ENCODE results near the gene BAHD1. TPM values are rescaled to one million over a fixed set of nuclear protein-coding genes. Genes with fewer than 3 reads are reported as not detected.
A peak's percentile ranks its signal among the peaks of the same experiment; 100 is the strongest.
"Not testable (repeated sequence)": the region's sequence is repeated elsewhere in the genome, so short reads cannot be mapped to it uniquely, and the experiment has no call there.

Gene BAHD1
- total RNA-seq, 1 experiment from 2014 or later: 17.5 TPM

DNA sequence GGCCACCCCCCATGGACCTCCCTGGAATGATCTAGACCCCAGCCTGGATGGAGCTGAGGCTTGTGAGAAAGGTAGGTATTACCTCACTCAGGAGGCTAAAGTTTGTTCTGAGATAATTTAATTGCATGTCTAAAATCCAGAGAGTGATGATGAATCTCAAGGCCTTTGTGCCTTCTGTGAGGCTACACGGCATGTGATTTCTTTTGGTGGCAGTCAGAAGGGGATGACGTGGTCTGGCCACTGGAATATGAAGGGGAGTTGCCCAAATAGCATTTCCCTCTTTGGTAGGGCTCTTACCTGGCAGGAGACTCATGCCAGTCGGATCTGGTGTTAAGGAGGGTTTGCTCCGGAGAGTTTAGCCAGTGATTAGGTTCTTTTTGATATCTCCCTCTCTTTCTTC lies 2.5 kb downstream of the BAHD1 start:
- DNase-seq (ENCODE audit: low read depth): no peak

DNA sequence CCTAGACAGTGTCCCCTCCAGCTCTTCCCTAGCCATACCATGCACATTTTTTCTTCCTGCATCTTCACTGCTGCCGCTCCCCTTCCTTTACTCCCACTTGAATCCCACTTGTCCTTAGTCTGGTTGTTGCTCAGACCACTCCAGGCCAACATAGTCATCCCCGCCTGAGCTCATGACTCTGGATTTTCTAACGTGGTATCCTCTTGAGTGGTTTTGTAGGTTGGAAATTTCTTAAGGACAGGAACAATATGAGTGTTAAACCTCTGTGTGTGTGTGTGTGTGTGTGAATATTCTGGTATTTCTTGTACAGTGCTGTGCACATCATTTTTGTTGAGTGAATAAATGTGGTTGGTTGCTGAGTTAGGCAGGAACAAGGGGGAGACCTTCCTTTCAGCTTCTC lies 3.1 kb downstream of the BAHD1 start:
- no peak for DNase-seq (ENCODE audit: low read depth)

DNA sequence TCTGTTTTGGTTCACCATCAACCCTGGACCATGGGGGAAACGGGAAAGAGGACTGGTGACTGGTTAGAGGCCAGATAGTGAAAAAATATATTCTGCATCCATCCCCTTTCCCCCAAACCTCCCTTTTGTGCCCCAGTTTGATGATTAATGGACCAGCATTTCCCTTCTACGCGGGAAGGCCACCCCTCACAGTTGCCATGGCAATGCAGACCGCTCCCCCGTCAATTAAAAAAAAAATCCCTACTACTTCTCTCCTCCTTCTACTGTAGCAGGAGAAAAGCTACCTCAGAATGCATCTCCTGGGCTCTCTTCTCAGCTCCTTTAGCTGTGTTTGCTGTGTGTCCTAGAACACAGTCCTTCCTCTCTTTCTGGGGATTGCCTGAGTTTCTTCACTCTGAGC lies 4.0 kb downstream of the BAHD1 start:
- DNase-seq (ENCODE audit: low read depth): no peak

DNA sequence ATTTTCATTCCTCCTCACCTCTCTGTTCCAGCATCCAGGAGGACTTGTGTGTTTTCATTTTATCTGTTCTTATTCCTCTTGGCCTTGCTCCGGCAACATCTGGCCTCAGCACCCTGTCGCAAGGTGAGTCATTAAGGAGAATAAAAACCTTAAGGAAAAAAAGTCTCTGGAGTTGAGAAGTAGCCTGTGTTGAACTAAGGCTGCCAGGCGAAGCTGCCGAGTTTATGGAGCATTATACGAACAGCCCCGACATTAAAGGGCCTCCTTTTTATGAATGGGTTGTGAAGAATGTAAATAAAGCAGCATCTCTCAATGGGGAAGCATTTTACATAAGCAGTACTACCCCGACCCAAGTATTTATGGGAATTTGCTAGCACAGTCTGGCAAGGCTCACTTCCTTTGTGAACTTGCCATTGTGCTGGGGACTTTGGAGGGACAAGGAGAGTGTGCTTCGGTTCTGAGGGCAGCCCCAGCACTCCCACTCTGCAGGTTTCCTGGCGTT lies 4.7 kb downstream of the BAHD1 start:
- peak; percentile 55 for DNase-seq (ENCODE audit: low read depth)

DNA sequence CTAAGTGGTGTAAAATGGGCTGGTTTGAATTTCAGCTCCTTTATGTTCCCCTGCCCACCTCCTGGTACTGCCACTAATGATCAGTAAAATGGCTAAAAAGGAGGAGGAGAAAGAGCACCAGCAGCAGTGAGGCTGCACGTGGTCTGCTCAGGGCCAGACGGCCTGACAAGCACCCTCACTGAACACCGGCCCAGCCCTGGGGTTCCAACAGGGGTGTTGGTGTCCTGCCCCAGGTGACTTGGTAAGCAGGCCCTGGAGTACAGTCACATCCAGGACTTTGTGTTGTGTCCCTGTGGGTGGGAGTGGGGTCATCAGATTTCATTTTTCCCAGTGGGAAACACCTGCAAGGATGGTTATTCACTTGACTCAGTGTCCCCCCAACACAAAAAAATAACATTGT lies 5.4 kb downstream of the BAHD1 start:
- no peak for DNase-seq (ENCODE audit: low read depth)

DNA sequence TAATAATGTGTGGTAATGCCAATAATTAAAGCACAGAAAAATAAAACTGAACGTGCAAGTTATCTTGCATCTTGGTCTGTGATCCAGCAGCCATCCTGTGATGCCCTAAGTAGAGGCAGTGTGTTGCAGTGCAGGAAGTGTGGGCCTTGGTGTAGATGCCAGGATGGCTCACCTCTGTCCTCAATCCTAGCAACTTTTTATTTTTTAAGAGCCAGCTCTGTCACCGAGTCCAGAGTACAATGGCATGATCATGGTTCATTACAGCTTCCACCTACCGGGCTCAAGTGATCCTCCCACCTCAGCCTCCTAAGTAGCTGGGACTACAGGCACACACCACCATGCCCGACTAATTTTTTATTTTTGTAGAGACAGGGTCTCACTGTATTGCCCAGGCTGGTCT lies 7.6 kb downstream of the BAHD1 start:
- no peak for DNase-seq (ENCODE audit: low read depth)

DNA sequence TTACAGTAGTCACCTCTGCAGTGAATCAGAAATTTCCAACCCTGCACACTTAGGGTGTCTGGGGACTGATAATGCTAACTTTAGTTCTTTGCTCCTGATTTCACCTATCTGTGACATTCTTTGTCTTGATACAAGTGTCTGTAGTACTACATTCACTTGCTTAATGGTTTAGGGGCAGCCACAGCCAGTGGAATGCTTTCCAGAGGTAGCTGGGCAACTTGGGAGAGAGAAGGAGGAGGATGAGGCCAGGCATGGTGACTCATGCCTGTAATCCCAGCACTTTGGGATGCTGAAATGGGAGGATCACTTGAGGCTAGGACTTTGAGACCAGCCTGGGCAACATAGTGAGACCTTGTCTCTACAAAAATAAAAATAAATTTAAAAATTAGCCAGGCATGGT lies 8.5 kb downstream of the BAHD1 start:
- peak; percentile 75 for DNase-seq (ENCODE audit: low read depth)

DNA sequence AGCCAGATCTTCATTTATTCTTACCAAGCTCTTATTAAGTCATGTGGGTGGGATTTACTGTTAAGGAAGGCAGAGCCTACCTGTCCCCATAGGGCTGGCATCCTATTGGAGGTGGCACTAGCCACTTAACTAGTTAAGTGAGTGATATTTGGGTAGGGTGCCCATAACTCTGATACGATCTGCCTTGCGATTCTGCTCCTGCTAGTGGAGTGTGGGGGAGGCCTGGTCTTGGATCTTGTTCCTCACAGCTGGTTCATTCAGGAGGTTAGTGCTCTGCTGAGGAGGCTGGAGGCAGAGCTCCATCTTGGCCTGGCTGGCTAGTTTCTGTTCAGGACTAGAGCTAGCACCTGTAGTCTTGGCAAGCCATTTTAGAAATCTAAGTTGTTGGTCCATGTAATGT lies 9.3 kb downstream of the BAHD1 start:
- no peak for DNase-seq (ENCODE audit: low read depth)

DNA sequence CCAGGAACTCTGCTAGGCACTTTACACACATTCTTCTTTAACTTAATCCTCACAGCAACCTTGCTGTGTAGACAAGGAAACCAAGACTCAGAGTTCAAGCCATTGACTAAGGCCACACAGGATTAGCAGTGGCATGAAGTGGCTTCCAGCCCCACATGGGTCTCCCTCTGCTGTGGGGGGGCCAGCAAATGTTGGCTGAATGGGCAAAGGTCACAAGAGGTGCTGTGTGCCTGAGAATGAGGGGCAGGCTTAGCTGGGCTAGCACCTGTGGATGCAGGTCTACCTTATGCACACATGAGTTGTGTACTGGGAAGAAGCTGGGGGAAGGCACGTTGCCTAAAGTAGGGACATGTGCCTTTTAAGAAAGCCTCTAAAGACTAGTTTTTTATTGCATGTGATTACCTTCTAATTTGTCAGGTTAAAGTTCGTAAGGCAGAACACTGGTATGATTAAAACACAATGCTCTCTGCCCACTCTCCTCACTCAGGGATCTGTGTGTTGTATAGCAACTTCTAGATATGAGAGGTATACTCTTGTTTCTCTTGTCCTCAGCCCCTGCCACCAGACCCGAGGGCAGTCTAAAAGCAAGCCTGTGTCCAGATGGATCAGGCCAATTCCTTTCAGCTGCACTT lies 10.9 kb downstream of the BAHD1 start:
- no peak for DNase-seq (ENCODE audit: low read depth)

DNA sequence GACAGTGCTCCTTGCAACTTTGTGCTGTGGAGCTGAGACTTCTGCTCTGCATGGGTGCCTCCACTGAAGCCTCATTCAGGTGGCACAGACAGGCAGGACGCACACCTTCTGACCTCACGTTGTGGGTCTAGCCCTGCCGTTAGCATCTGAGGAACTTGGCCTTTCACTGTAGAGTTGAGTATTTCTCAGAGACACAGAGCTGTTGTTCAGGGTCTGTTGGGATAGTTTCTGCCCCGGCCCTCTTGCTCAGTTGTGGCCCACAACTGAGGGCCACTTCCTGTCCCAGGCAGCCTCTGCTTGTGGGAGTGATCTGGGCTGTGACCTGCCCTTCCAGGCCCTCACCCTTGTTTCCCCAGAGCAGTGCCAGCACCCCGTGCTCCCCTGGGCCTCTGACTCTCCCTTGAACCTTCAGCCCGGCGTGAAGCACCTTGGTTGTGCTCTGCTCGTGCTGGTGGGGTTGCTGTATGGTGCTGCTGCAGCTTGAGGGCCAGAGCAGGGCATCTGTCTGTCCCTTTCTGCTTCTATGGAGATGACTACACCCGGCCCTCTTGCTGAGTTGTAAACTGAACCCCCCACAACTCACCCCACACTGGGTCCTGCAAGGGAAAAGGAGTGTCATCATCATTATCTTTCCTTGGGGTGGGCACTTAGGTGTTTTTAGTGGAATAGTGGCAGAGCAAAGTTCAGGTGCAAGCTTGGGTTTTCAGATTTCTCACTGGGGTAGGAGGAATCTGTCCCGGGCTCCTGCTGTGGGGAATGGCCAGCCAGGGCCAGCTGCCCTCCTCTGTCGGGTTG lies 11.7 kb downstream of the BAHD1 start:
- no peak for DNase-seq (ENCODE audit: low read depth)

DNA sequence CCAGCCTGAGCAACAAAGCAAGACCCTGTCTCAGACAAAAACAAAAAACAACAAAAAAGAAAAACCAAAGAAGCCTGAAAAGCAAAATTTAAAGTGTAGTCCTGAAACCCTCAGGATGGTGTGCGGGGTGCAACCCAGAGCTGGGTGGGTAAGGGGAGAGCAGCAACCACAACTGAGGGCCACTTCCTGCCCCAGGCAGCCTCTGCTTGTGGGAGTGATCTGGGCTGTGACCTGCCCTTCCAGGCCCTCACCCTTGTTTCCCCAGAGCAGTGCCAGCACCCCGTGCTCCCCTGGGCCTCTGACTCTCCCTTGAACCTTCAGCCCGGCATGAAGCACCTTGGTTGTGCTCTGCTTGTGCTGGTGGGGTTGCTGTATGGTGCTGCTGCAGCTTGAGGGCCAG lies 13.2 kb downstream of the BAHD1 start:
- DNase-seq (ENCODE audit: low read depth): not testable (repeated sequence)

DNA sequence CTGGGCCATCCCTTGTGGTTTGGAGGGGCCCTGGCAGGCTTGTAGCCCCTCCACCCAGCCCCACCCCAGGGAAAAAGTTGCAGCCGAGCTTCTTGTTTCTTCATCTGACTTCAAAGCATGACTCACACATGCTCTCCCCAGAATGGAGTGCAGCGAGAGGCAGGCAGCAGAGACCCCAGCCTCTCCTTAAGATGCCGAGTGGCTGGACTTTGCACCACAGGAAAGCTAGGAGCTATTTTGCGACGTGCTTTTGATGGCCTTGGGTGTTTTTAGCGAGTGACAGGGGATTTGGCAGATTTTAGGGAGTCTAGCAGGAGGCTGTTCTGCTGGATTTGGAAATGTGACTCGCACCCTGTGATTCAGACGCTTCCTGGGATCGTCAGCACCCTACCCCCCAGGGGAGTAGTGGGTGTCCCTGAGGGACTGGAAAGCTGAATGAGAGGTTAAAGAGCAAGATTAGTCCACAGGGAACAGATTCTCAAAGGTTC lies 14.2 kb downstream of the BAHD1 start:
- DNase-seq (ENCODE audit: low read depth): peak; percentile 56

DNA sequence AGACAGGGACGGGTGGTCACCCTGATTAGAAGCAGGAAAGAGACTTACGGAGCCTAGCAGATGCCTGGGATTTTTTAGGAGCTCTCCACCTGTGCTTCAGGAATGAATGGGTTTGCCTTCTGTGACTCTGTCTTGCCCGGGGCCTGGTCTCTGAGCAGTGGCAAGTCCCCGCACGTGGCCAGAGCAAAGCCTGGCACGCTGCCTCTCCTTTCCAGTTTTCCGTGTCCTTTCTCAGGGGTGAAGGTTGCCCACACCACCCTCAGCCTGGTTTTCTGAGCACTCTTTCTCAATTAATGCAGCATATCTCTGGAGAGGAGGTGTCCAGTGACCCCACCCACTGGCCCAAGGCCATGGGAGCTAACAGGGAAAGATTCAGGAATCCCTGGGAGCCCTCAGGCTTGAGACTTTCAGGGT lies 15.6 kb downstream of the BAHD1 start:
- no peak for DNase-seq (ENCODE audit: low read depth)

DNA sequence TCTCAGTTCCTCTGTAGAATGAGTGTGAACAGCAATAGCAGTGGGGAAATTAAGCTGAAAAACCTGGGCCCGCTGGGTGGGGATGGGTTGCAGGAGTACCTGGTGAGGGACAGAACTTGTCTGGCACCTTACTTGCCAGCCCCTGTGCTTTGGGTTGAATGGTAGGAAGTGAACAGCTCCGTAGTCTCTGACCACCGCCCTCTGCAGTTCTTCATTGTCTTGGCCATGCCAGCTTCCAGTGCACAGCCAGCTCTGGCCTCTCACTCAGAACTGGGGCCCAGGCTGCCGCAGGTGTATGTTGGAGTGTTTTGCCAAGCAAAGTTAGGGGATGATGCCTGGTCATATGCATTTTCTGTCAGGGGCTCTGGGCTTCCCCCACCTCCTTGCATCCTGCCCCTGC lies 16.0 kb downstream of the BAHD1 start:
- DNase-seq (ENCODE audit: low read depth): no peak

DNA sequence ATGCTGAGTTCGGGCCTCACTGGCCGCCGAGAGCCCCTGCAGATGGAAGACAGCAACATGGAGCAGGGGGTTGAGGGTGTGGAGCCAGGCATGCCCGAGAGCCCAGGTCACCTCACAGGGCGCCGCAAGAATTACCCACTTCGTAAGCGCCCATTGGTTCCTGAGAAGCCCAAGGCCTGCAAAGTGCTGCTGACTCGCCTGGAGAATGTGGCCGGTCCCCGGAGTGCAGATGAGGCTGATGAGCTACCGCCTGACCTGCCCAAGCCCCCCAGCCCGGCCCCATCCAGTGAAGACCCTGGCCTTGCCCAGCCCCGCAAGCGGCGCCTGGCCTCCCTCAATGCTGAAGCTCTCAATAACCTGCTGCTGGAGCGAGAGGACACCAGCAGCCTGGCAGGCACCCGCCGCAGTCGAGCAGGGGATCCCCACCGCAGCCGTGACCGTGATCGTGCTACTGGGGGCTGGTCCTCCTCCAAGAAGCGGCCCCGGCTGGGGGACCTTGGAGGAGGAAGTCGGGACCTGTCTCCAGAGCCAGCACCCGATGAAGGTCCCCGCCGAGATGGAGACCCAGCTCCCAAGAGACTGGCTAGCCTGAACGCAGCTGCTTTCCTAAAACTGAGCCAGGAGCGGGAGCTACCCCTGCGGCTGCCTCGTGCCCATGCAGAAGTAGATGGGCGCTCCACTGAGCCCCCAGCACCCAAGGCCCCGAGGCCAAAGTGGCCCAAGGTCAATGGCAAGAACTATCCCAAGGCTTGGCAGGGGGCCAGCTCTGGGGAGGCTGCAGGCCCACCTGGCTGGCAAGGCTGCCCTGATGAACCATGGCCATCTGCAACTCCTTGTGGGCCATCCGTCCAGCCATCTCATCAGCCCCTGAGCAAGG lies 18.0 kb downstream of the BAHD1 start:
- no peak for DNase-seq (ENCODE audit: low read depth)

DNA sequence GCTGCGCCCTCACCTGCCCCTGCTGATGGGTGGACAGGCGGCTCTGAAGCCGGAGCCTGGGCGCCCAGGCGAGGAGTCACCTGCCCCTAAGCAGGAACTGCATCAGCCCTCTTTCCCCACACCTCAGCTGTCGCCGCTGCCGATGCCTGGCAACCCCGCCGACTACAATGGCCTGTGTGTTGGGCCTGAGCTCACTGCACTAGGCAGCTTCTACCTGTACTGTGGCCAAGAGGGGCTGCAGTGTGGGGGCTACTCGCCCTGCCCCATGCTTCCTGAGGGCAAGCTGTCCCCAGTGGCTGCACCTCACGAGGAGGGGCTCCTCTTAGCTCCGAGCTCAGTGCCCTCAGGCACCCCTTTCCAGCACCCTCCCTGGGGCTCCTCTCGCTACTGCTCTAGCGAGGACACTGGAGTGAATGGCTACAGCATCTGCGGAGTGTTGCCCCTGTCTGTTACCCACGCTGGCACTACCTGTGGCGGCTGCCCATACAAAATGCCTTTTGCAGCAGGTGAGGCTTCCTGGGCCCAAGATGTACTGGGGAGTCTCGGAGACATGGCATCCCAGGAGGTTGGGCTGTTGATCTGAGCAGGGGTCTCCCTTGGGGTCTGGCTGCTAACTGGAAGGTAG lies 18.8 kb downstream of the BAHD1 start:
- DNase-seq (ENCODE audit: low read depth): no peak

DNA sequence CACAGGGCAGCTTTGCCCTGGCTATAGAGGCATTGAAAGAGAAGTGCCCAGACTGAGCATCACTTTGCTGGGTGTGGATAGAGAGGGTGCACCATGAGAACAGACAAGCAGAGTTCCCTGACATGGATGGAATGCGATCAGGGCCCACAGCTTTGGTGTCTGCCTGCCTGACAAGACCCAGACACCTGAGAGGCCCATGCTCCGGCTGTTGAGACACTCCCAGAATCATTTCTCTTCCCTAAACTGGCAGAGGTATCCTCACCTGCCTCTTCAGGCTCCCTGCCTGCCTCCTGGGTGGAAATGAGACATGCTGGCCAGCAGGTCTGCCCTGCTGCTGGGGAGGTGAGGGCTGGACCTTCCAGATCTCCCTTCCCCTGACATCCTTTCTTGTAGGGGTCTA lies 19.7 kb downstream of the BAHD1 start:
- no peak for DNase-seq (ENCODE audit: low read depth)

DNA sequence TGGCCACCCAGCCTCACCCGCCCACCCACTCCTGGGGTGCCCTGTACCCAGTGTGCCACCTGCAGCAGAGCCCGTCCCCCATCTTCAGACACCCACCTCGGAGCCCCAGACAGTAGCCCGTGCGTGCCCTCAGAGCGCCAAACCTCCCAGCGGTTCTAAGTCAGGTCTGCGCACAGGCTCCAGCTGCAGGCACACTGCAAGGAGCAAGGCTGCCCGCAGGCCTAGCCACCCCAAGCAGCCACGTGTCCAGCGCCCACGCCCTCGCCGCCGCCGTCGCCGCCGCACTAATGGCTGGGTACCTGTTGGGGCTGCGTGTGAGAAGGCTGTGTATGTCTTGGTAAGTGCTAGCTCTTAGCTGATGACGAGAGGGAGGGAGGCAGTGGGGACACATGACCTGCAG lies 21.2 kb downstream of the BAHD1 start:
- no peak for DNase-seq (ENCODE audit: low read depth)

DNA sequence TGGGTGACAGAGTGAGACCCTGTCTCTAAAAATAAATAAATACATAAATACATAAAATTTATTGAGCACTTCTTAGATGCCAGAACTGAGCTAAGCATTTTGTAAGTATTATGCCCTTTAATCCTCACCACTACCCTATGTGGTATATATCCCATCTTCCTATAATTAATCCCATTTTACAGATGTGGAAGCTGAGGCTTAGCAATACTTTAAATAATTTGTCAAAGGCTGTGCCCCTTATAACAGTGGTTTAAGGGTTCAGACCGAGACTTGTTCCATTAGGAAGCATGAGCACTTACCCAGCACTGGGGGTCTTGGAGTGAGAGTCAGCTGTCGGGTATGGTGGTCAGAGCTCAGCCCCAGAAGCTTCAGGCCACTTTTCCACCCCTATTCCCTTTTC lies 22.5 kb downstream of the BAHD1 start:
- DNase-seq (ENCODE audit: low read depth): no peak

DNA sequence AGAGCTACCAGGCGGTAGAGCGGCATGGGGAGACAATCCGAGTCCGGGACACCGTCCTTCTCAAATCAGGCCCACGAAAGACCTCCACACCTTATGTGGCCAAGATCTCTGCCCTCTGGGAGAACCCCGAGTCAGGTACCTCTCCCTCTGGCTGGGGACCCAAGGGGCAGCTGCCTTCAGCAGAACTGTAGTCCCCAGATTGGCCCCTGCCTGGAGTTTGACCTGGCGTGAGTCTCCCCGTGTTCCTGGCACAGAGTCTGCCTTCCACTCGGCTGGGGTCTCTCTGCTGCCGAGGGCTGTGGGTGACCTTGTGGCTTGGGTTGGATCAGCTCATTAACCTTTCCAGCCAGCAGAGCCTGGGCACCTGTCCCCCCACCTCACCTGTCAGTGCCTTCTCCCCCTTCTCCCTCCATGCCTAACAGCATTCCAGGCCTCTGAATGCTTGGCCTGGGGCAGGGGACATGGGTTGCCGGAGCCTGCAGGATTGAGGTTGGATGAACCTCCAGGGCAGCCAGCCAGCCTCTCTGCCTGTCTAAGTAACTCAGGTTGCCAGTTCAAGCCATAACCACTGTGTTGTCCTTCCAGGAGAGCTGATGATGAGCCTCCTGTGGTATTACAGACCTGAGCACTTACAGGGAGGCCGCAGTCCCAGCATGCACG lies 23.3 kb downstream of the BAHD1 start:
- DNase-seq (ENCODE audit: low read depth): no peak
